Neutrophil (primary cell): Measurements from ENCODE around the gene FLVCR2.
A peak's percentile ranks its signal among the peaks of the same experiment; 100 is the strongest.

ENCODE experiments used
- H3K27ac ChIP-seq: fragments of 200-600 bp; sonication (generic); 2 replicates; pipeline ENCODE4 v1.5.1; 2016; ENCODE audit warnings: mild to moderate bottlenecking, moderate library complexity
- H3K27me3 ChIP-seq: fragments of 200-600 bp; sonication (generic); 2 replicates; pipeline ENCODE4 v1.6.0; 2016; ENCODE audit warnings: mild to moderate bottlenecking
- H3K36me3 ChIP-seq: fragments of 200-600 bp; sonication (generic); 2 replicates; pipeline ENCODE4 v1.5.1; 2017
- H3K4me1 ChIP-seq, 2 experiments: fragments of 200-600 bp in 1 of 2; sonication (generic) in 1 of 2; 1 replicate in 1 of 2; 2 replicates in 1 of 2; pipeline versions ENCODE4 v1.5.1 to v1.6.1; 2013 to 2016; ENCODE audit warnings: low read depth in 1 of 2, low read length in 1 of 2, mild to moderate bottlenecking in 1 of 2, moderate library complexity in 1 of 2; ENCODE audit not compliant: control insufficient read depth in 1 of 2, insufficient read depth in 1 of 2
- H3K4me3 ChIP-seq, 2 experiments: fragments of 200-600 bp in 1 of 2; sonication (generic) in 1 of 2; 1 replicate in 1 of 2; 2 replicates in 1 of 2; pipeline ENCODE4 v1.5.1; 2013 to 2016; ENCODE audit warnings: low read depth in 1 of 2, low read length in 1 of 2, mild to moderate bottlenecking in 1 of 2, moderate library complexity in 1 of 2
- H3K9me3 ChIP-seq: fragments of 200-600 bp; sonication (generic); 2 replicates; pipeline ENCODE4 v1.5.1; 2016
- TF ChIP-seq, protein P1 (sequence below): fragments of 200-600 bp; sonication (generic); IDR thresholded peaks from 2 replicates; pipeline ENCODE4 v1.5.1; 2016; ENCODE audit warnings: antibody characterized with exemption

Gene FLVCR2

DNA sequence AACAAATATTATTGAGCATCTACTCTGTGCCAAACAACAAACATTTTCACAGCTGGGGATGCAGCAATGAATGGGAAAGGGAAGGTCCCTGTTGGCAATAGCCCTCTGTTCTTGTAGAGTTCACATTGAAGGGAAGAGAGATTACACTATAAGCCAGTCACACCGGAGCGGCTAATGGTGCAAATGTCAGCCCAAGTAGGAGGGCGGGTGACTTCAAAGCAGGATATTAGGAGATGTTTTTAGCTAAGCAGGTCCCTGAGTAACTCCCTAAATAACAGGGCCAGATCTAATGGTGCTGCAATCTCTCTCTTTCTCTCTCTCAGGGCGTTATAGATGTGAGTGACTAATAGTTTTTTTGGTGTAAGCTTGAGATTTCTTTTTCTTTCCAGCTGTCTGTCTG is 30.7 kb downstream of the FLVCR2 start:
- TF ChIP-seq, protein P1, sequence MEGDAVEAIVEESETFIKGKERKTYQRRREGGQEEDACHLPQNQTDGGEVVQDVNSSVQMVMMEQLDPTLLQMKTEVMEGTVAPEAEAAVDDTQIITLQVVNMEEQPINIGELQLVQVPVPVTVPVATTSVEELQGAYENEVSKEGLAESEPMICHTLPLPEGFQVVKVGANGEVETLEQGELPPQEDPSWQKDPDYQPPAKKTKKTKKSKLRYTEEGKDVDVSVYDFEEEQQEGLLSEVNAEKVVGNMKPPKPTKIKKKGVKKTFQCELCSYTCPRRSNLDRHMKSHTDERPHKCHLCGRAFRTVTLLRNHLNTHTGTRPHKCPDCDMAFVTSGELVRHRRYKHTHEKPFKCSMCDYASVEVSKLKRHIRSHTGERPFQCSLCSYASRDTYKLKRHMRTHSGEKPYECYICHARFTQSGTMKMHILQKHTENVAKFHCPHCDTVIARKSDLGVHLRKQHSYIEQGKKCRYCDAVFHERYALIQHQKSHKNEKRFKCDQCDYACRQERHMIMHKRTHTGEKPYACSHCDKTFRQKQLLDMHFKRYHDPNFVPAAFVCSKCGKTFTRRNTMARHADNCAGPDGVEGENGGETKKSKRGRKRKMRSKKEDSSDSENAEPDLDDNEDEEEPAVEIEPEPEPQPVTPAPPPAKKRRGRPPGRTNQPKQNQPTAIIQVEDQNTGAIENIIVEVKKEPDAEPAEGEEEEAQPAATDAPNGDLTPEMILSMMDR, result no peak
- Histone ChIP-seq H3K4me1 (peaks cover 0 to 4% of the 10 kb centered on the region in 2 experiments), H3K9me3 (no peaks in the 10 kb centered on the region), H3K27me3 (no peaks in the 10 kb centered on the region), H3K27ac (no peak overlapping the region), H3K36me3 (no peaks in the 10 kb centered on the region), H3K4me3 (no peak overlapping the region)

- TF ChIP-seq, protein P1, result no peak
- H3K4me3 ChIP-seq, result no peak overlapping the region
- H3K4me1 ChIP-seq, result peaks cover 2 to 10% of the 10 kb centered on the region in 2 experiments
- no peaks in the 10 kb centered on the region for H3K9me3 ChIP-seq
- H3K36me3 ChIP-seq, result no peaks in the 10 kb centered on the region
- H3K27me3 ChIP-seq, result no peaks in the 10 kb centered on the region
- H3K27ac ChIP-seq, result no peak overlapping the region
Measured at GRCh38 chr14:75609606-75610475, 31.4 kb downstream of the FLVCR2 start.

DNA sequence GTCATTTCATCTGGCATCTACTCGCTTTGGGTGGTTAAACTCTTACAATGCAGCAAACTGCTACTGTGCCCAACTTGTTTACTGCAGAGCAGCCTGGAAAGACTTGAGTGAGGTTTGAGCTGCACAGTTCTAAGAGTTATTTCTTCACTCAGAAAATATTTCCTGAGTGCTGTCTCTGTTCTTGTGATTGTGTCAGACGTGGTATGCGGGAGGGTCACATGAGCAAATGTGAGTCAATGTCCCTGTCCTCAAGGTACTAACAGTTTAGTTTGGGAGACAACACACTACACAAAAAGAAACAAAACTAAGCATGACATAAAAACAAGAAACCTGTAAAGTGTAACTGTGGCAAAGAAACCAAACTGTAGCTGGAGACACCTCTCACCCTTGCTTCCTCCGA is 32.4 kb downstream of the FLVCR2 start:
- H3K9me3 ChIP-seq, result no peaks in the 10 kb centered on the region
- no peaks in the 10 kb centered on the region for H3K36me3 ChIP-seq
- no peak overlapping the region for H3K4me3 ChIP-seq
- no peaks in the 10 kb centered on the region for H3K27me3 ChIP-seq
- peaks cover 5 to 14% of the 10 kb centered on the region in 2 experiments for H3K4me1 ChIP-seq
- TF ChIP-seq, protein P1, result no peak
- no peak overlapping the region for H3K27ac ChIP-seq

- no peak overlapping the region for H3K27ac ChIP-seq
- peaks cover 5 to 14% of the 10 kb centered on the region in 2 experiments for H3K4me1 ChIP-seq
- H3K9me3 ChIP-seq, result no peaks in the 10 kb centered on the region
- H3K27me3 ChIP-seq, result no peaks in the 10 kb centered on the region
- H3K4me3 ChIP-seq, result no peak overlapping the region
- TF ChIP-seq, protein P1, result no peak
- no peaks in the 10 kb centered on the region for H3K36me3 ChIP-seq
Measured at GRCh38 chr14:75612157-75612556, 33.7 kb downstream of the FLVCR2 start.

DNA sequence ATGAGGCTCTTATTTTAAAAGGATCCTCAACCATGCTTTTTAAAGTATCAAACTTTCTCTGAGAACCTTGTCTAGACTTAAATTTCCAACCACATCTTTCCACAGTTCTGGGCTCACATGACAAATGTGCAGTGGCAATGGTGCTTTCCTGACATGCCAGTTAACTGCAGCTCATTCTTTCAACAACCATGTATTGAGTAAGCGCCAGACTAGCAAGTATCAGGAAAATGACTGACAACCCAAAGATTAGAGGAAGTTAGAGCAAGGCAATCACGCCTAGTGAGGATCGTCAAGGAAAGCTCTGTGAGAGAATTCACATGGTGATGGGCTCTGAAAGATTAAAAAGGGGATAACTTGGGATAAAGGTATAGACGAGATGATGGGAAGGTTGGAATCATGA is 35.8 kb downstream of the FLVCR2 start:
- H3K36me3 ChIP-seq, result no peaks in the 10 kb centered on the region
- H3K27ac ChIP-seq, result peak overlapping the region; percentile 36
- H3K27me3 ChIP-seq, result no peaks in the 10 kb centered on the region
- TF ChIP-seq, protein P1, result no peak
- H3K4me1 ChIP-seq, result peaks cover 5 to 14% of the 10 kb centered on the region in 2 experiments
- no peaks in the 10 kb centered on the region for H3K9me3 ChIP-seq
- H3K4me3 ChIP-seq, result no peak overlapping the region
